G401 (cell line): ENCODE results near the gene SYT15. TPM values are rescaled to one million over a fixed set of nuclear protein-coding genes. Genes with fewer than 3 reads are reported as not detected.
"Not testable (repeated sequence)": the region's sequence is repeated elsewhere in the genome, so short reads cannot be mapped to it uniquely, and the experiment has no call there.

Source experiments
- DNase-seq: peaks from one replicate; pipeline ENCODE4 v3.0.0-alpha.2; 2015; ENCODE audit warnings: low spot score
- in situ Hi-C: cut with HindIII; loops from 2 replicates; pipeline ENCODE4 v1.10.0; 2016; ENCODE audit warnings: low sequenced_read_pairs, mixed read lengths
- total RNA-seq: library from RNA; depleted of rRNA; stranded (reverse); fragments of >200 nt; shearing (Covaris generic); gene quantifications from 2 replicates; pipeline ENCODE4 v1.2.3, GENCODE V29; 2014; rRNA removed

The SYT15 gene
- total RNA-seq: not detected in 2 replicates

GRCh38 chr10:46578474-46579178, at the start of gene SYT15:
TSS of gene SYT15 (plus strand) at chr10:46579128. CDS start at chr10:46579169, 41 bp downstream.
- in situ Hi-C loops, DNase-seq: not testable (repeated sequence)

GRCh38 chr10:46529742-46530141, 49.2 kb upstream of the SYT15 start:
- not testable (repeated sequence) for DNase-seq
- in situ Hi-C loops: loop anchor here (25.0 kb wide), 1 partner anchor 292 kb away; no protein-coding TSS in a partner anchor

- in situ Hi-C loops: loop anchor here (25.0 kb wide), 1 partner anchor 293 kb away; no protein-coding TSS in a partner anchor
- DNase-seq: no peak
Observed at GRCh38 chr10:46530249-46531186, 48.4 kb upstream of the SYT15 start.

GRCh38 chr10:46532256-46532655, 46.7 kb upstream of the SYT15 start:
- not testable (repeated sequence) for DNase-seq
- in situ Hi-C loops: loop anchor here (25.0 kb wide), 1 partner anchor 295 kb away; no protein-coding TSS in a partner anchor

GRCh38 chr10:46534828-46535524, 44.0 kb upstream of the SYT15 start:
- DNase-seq: no peak
- in situ Hi-C loops: loop anchor here (25.0 kb wide), 1 partner anchor 298 kb away; no protein-coding TSS in a partner anchor

- in situ Hi-C loops: loop anchor here (25.0 kb wide), 1 partner anchor 299 kb away; no protein-coding TSS in a partner anchor
Observed at GRCh38 chr10:46536171-46536570, 42.8 kb upstream of the SYT15 start.

GRCh38 chr10:46536781-46537180, 42.1 kb upstream of the SYT15 start:
- in situ Hi-C loops: loop anchor here (25.0 kb wide), 1 partner anchor 299 kb away; no protein-coding TSS in a partner anchor
- DNase-seq: no peak

More at GRCh38 chr10:46536171-46536570, 42.8 kb upstream of the SYT15 start:
- DNase-seq: no peak

- in situ Hi-C loops: loop anchor here (25.0 kb wide), 1 partner anchor 300 kb away; no protein-coding TSS in a partner anchor
- no peak for DNase-seq
Observed at GRCh38 chr10:46537309-46537708, 41.6 kb upstream of the SYT15 start.

- in situ Hi-C loops: loop anchor here (25.0 kb wide), 1 partner anchor 301 kb away; no protein-coding TSS in a partner anchor
- DNase-seq: no peak
Observed at GRCh38 chr10:46538155-46538554, 40.8 kb upstream of the SYT15 start.

- in situ Hi-C loops: loop anchor here (25.0 kb wide), 1 partner anchor 302 kb away; no protein-coding TSS in a partner anchor
- DNase-seq: no peak
Observed at GRCh38 chr10:46538717-46539426, 40.1 kb upstream of the SYT15 start.

GRCh38 chr10:46539596-46540411, 39.1 kb upstream of the SYT15 start:
- DNase-seq: no peak
- in situ Hi-C loops: loop anchor here (25.0 kb wide), 1 partner anchor 303 kb away; no protein-coding TSS in a partner anchor

GRCh38 chr10:46540412-46541016, 38.4 kb upstream of the SYT15 start:
- in situ Hi-C loops: loop anchor here (25.0 kb wide), 1 partner anchor 303 kb away; no protein-coding TSS in a partner anchor
- DNase-seq: no peak

- in situ Hi-C loops: loop anchor here (25.0 kb wide), 1 partner anchor 304 kb away; no protein-coding TSS in a partner anchor
- DNase-seq: no peak
Observed at GRCh38 chr10:46541017-46541661, 37.8 kb upstream of the SYT15 start.

GRCh38 chr10:46541735-46542566, 37.0 kb upstream of the SYT15 start:
- in situ Hi-C loops: loop anchor here (25.0 kb wide), 1 partner anchor 305 kb away; no protein-coding TSS in a partner anchor
- no peak for DNase-seq
